ENCODE measurements around the gene ADGRL4.
"Not testable (repeated sequence)": the region's sequence is repeated elsewhere in the genome, so short reads cannot be mapped to it uniquely, and the experiment has no call there.

ADGRL4 gene

DNA sequence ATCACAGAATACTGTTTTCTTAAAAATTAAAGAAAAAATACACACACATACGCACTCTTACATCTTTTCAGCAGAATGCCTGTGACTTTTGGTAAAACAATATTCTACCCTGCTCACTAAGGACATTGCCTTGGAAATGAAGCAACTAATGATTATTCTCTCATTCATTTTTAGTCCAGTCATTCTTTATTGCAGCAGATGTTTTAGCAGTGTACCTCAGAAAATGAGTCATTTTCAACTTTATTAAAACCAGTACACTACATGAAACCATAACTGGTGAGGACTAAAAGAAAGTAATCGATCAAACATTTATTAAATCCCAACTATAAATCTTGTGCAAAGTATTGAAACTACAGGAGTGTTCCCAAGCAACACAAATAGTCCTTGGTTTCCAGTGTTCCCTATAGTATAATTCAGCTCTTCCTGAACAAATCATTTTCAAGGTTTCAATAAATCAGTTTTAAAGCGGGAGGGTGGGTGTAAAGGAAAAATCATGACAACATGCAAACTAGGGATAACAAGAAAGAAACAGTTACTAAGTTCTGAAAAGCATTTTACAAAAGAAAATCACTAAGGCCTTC is 114.2 kb downstream of the ADGRL4 start:
- no peaks in the 10 kb centered on the region for H3K27me3 Mint-ChIP-seq (ENCODE audit: low read depth)
- H3K9me3 Mint-ChIP-seq, result no peaks in the 10 kb centered on the region
- H3K4me1 Mint-ChIP-seq, result no peaks in the 10 kb centered on the region
- TF ChIP-seq, protein P1, sequence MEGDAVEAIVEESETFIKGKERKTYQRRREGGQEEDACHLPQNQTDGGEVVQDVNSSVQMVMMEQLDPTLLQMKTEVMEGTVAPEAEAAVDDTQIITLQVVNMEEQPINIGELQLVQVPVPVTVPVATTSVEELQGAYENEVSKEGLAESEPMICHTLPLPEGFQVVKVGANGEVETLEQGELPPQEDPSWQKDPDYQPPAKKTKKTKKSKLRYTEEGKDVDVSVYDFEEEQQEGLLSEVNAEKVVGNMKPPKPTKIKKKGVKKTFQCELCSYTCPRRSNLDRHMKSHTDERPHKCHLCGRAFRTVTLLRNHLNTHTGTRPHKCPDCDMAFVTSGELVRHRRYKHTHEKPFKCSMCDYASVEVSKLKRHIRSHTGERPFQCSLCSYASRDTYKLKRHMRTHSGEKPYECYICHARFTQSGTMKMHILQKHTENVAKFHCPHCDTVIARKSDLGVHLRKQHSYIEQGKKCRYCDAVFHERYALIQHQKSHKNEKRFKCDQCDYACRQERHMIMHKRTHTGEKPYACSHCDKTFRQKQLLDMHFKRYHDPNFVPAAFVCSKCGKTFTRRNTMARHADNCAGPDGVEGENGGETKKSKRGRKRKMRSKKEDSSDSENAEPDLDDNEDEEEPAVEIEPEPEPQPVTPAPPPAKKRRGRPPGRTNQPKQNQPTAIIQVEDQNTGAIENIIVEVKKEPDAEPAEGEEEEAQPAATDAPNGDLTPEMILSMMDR (IDR thresholded peaks at IDR 0.05; ENCODE audit: unreplicated experiment in 3 of 3), result no peak
- peak overlapping the region in 2 of 3 experiments; percentile 30 to 53 for H3K27ac Mint-ChIP-seq
- no peaks in the 10 kb centered on the region for H3K36me3 Mint-ChIP-seq (ENCODE audit: low read depth)
- H3K4me3 Mint-ChIP-seq, result no peak overlapping the region

DNA sequence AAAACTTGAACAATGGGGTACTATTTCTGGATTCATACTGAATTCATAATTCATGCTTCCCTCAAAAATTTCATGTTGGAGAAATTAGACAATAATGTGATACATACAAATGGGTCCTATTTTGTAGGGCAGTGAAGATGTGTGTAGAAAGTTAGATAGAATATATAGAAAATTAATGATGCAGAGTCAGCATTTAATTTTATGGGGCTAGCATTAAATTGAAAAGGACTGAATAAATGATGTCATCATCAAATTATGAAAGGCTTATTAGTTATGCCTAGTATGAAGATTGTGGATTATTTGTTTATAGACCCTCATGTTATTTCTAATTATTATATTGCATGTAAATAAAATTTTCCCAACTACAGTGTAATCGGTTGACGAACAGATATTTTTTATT is 119.1 kb downstream of the ADGRL4 start:
- TF ChIP-seq, protein P1 (IDR thresholded peaks at IDR 0.05; ENCODE audit: unreplicated experiment in 3 of 3), result no peak
- Mint-ChIP-seq H3K36me3 (ENCODE audit: low read depth) (no peaks in the 10 kb centered on the region), H3K4me3 (no peak overlapping the region), H3K27me3 (ENCODE audit: low read depth) (no peaks in the 10 kb centered on the region), H3K27ac (no peak overlapping the region), H3K9me3 (no peaks in the 10 kb centered on the region), H3K4me1 (peaks cover 7% of the 10 kb centered on the region)

- Mint-ChIP-seq H3K36me3 (ENCODE audit: low read depth) (no peaks in the 10 kb centered on the region), H3K9me3 (no peaks in the 10 kb centered on the region), H3K27me3 (ENCODE audit: low read depth) (no peaks in the 10 kb centered on the region), H3K27ac (no peak overlapping the region), H3K4me3 (no peak overlapping the region), H3K4me1 (peaks cover 7% of the 10 kb centered on the region)
- TF ChIP-seq, protein P1 (IDR thresholded peaks at IDR 0.05; ENCODE audit: unreplicated experiment in 3 of 3), result no peak
Observed at GRCh38 chr1:78884685-78885452, 121.7 kb downstream of the ADGRL4 start.

DNA sequence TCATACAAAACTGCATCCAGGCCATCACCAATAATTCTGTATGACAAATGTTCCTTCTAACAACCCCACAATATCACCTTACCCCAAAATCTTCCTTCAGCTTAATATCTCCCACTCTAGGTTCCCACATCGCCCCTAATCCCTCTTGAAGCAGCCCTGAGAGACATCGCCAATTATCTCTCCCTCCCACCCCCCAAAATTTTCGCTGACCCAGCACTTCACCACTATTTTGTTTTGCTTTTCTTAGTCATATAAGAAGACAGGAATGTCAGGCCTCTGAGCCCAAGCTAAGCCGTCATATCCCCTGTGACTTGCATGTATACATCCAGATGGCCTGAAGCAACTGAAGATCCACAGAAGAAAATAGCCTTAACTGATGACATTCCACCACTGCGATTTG is 126.3 kb downstream of the ADGRL4 start:
- Mint-ChIP-seq H3K4me3 (no peak overlapping the region), H3K27me3 (ENCODE audit: low read depth) (no peaks in the 10 kb centered on the region), H3K4me1 (peaks cover 7% of the 10 kb centered on the region), H3K9me3 (no peaks in the 10 kb centered on the region), H3K36me3 (ENCODE audit: low read depth) (no peaks in the 10 kb centered on the region), H3K27ac (no peak overlapping the region)
- TF ChIP-seq, protein P1 (IDR thresholded peaks at IDR 0.05; ENCODE audit: unreplicated experiment in 3 of 3), result no peak

GRCh38 chr1:78875986-78876385 is 130.5 kb downstream of the ADGRL4 start:
- H3K4me3 Mint-ChIP-seq; H3K4me1 Mint-ChIP-seq; H3K36me3 Mint-ChIP-seq (ENCODE audit: low read depth); H3K27me3 Mint-ChIP-seq (ENCODE audit: low read depth); H3K9me3 Mint-ChIP-seq; H3K27ac Mint-ChIP-seq: not testable (repeated sequence)

DNA sequence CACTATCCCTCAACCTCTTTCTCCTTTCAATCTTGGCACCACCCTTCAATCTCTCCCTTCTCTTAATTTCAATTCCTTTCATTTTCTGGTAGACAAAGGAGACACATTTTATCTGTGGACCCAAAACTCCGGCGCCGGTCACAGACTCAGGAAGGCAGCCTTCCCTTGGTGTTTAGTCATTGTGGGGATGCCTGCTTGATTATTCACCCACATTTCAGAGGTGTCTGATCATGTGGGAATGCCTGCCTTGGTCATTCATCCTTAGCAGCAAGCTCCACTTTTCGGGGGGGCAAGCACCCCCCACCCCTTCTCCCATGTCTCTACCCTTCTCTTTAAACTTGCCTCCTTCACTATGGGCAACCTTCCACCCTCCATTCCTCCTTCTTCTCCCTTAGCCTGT is 133.7 kb downstream of the ADGRL4 start:
- not testable (repeated sequence) for H3K27ac Mint-ChIP-seq; H3K4me1 Mint-ChIP-seq; H3K27me3 Mint-ChIP-seq (ENCODE audit: low read depth)

DNA sequence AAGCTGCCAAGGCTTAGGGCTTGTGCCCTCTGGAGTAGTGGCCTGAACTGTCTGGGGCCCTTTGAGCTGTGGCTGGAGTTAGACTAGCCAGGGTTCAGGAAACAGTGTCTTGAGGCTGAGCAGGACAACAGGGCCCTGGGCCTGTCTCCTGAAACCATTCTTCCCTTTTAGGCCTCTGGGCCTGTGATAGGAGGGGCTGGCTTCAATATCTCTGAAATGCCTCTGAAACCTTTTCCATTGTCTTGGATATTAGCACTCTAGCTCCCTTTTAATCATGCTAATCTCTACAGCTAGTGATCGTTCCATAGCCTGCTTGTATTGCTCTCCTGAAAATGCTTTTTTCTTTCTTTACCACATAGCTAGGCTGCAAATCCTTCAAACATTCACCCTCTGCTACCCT is 135.3 kb downstream of the ADGRL4 start:
- Mint-ChIP-seq H3K4me1 (peaks cover 5% of the 10 kb centered on the region), H3K36me3 (ENCODE audit: low read depth) (no peaks in the 10 kb centered on the region), H3K4me3 (no peak overlapping the region), H3K9me3 (peaks cover 4% of the 10 kb centered on the region), H3K27me3 (ENCODE audit: low read depth) (no peaks in the 10 kb centered on the region), H3K27ac (no peak overlapping the region)
- TF ChIP-seq, protein P1 (IDR thresholded peaks at IDR 0.05; ENCODE audit: unreplicated experiment in 3 of 3), result no peak

More for the DNA sequence above, 133.7 kb downstream of the ADGRL4 start:
- not testable (repeated sequence) for H3K9me3 Mint-ChIP-seq; H3K4me3 Mint-ChIP-seq; H3K36me3 Mint-ChIP-seq (ENCODE audit: low read depth)
